Endothelial cell of umbilical vein (primary cell): ENCODE measurements around the gene TOM1. TPM values are rescaled to one million over a fixed set of nuclear protein-coding genes. Genes with fewer than 3 reads are reported as not detected.

Experiments
- BruUV-seq: library from RNA; stranded (reverse); fragments of 400-500 nt; replicated peaks from 2 replicates; lab custom pipeline; 2021; lab: Mats Ljungman, UMichigan
- CTCF ChIA-PET: fragments of 300-600, 350-600 bp; sonication (Branson Sonifier 250); formaldehyde crosslinking; loops from one replicate; lab custom pipeline; 2021; ENCODE audit warnings: antibody characterized with exemption, inconsistent platforms; lab: Charles Lee
- POLR2A ChIA-PET: fragments of 300-600, 350-600 bp; sonication (Branson Sonifier 250); formaldehyde crosslinking; loops from one replicate; lab custom pipeline; 2021; ENCODE audit warnings: antibody characterized with exemption, inconsistent platforms; lab: Charles Lee
- DNase-seq: peaks from one replicate; pipeline ENCODE4 v3.0.0-alpha.2; 2011; ENCODE audit warnings: low read depth, low spot score
- FAIRE-seq: peaks from 2 replicates; lab custom pipeline; 2011; peaks lifted over from hg19 to GRCh38; lab: Jason Lieb, UNC
- H2AFZ ChIP-seq: 2 replicates; pipeline ENCODE4 v1.6.0; 2012; ENCODE audit warnings: low read depth, low read length, control low read depth, inconsistent platforms
- H3K27ac ChIP-seq: 2 replicates; pipeline ENCODE4 v1.5.1; 2011; ENCODE audit warnings: low read depth, mild to moderate bottlenecking, control low read depth, low read length, moderate library complexity; ENCODE audit not compliant: insufficient read depth
- H3K27me3 ChIP-seq, 2 experiments: 2 replicates each; pipeline versions ENCODE4 v1.6.0 to v1.6.1; 2011; ENCODE audit warnings: low read length in 2 of 2, mixed read lengths in 1 of 2; ENCODE audit not compliant: control insufficient read depth in 2 of 2, insufficient read depth in 2 of 2
- H3K36me3 ChIP-seq, 2 experiments: 2 replicates in 1 of 2; 3 replicates in 1 of 2; pipeline ENCODE4 v1.5.1; 2011; ENCODE audit warnings: low read length in 2 of 2, mild to moderate bottlenecking in 1 of 2, moderate library complexity in 1 of 2; ENCODE audit not compliant: control insufficient read depth in 2 of 2, insufficient read depth in 2 of 2; ENCODE audit errors: extremely low read depth in 1 of 2
- H3K4me1 ChIP-seq: 3 replicates; pipeline ENCODE4 v1.5.1; 2011; ENCODE audit warnings: mild to moderate bottlenecking, low read length; ENCODE audit not compliant: control insufficient read depth, insufficient read depth; ENCODE audit errors: extremely low read depth
- H3K4me2 ChIP-seq: 2 replicates; pipeline ENCODE4 v1.6.1; 2011; ENCODE audit warnings: low read length, control low read depth, mixed read lengths; ENCODE audit not compliant: insufficient read depth
- H3K4me3 ChIP-seq, 3 experiments: fragments of 200-600 bp in 1 of 3; sonication (generic), shearing (Covaris generic) in 1 of 3; replicated peaks in 1 of 3; 2 replicates each; pipeline ENCODE4 v1.5.1; 2011 to 2016; ENCODE audit warnings: control low read depth in 3 of 3, low read length in 3 of 3, mild to moderate bottlenecking in 2 of 3, inconsistent platforms in 1 of 3, low read depth in 1 of 3, moderate library complexity in 1 of 3; ENCODE audit not compliant: insufficient read depth in 1 of 3
- H3K79me2 ChIP-seq: 2 replicates; pipeline ENCODE4 v1.6.0; 2012; ENCODE audit warnings: low read length, inconsistent platforms; ENCODE audit not compliant: control insufficient read depth, insufficient read depth
- H3K9ac ChIP-seq: replicated peaks from 2 replicates; pipeline ENCODE3; 2011; ENCODE audit warnings: low read length, control low read depth; ENCODE audit not compliant: insufficient read depth; ENCODE audit errors: extremely low read depth
- H3K9me1 ChIP-seq: replicated peaks from 3 replicates; pipeline ENCODE4 v1.6.0; 2011; ENCODE audit warnings: mild to moderate bottlenecking, low read length; ENCODE audit not compliant: control insufficient read depth, insufficient read depth; ENCODE audit errors: extremely low read depth
- H3K9me3 ChIP-seq: replicated peaks from 2 replicates; pipeline ENCODE4 v1.5.1; 2012; ENCODE audit warnings: low read length, inconsistent platforms; ENCODE audit not compliant: control insufficient read depth, insufficient read depth
- H4K20me1 ChIP-seq: replicated peaks from 2 replicates; pipeline ENCODE3; 2011; ENCODE audit warnings: mild to moderate bottlenecking, low read length; ENCODE audit not compliant: control insufficient read depth, insufficient read depth; ENCODE audit errors: extremely low read depth
- EZH2 ChIP-seq: IDR thresholded peaks from 2 replicates; pipeline ENCODE4 v1.6.1; 2012; ENCODE audit warnings: borderline replicate concordance, low read depth, mild to moderate bottlenecking, moderate library complexity, low read length, inconsistent platforms; ENCODE audit not compliant: severe bottlenecking
- FOS ChIP-seq: IDR thresholded peaks from 2 replicates; pipeline ENCODE4 v1.6.1; 2011; ENCODE audit warnings: mild to moderate bottlenecking, low read length, moderate library complexity, borderline replicate concordance; ENCODE audit not compliant: insufficient read depth
- GATA2 ChIP-seq: IDR thresholded peaks from 2 replicates; pipeline ENCODE4 v1.7.0; 2011; ENCODE audit warnings: low read depth, mild to moderate bottlenecking, moderate library complexity, mixed read lengths, low read length; ENCODE audit not compliant: insufficient read length, insufficient read depth
- JUN ChIP-seq: IDR thresholded peaks from 2 replicates; pipeline ENCODE4 v1.6.1; 2011; ENCODE audit warnings: borderline replicate concordance, low read depth; ENCODE audit not compliant: insufficient read length, insufficient read depth
- MYC ChIP-seq: IDR thresholded peaks from one replicate; pipeline ENCODE4 v1.6.1; 2011; ENCODE audit warnings: mild to moderate bottlenecking, low read depth, low read length
- POLR2A ChIP-seq: IDR thresholded peaks from 2 replicates; pipeline ENCODE4 v1.6.1; 2012; ENCODE audit warnings: low read depth, mild to moderate bottlenecking, control low read depth, low read length
- POLR2AphosphoS5 ChIP-seq: IDR thresholded peaks from 2 replicates; pipeline ENCODE4 v1.6.1; 2012; ENCODE audit warnings: low read depth, mild to moderate bottlenecking, control low read depth, low read length, moderate library complexity; ENCODE audit not compliant: insufficient read depth
- dilution Hi-C: fragments of 300-500 bp; cut with MboI; formaldehyde crosslinking; loops from one replicate; pipeline ENCODE4 v1.15.0; 2019; ENCODE audit warnings: low sequenced_read_pairs; ENCODE audit not compliant: extremely low pct_ligation_motif_present
- intact Hi-C: fragments of 100-400 bp; cut with micrococcal nuclease; formaldehyde crosslinking; loops from one replicate; pipeline ENCODE4 v1.10.0; 2022
- polyA plus RNA-seq, 4 experiments: library from polyadenylated mRNA; depleted of rRNA in 3 of 4; stranded (reverse) in 3 of 4; unstranded in 1 of 4; fragments of >200 nt; gene quantifications; 2 replicates each; pipeline versions ENCODE4 v1.2.1 to v1.2.3, GENCODE V29; 2011 to 2012; ENCODE audit warnings: missing spikeins in 1 of 4
- total RNA-seq: library from RNA; stranded (reverse); gene quantifications from 2 replicates; pipeline ENCODE4 v1.2.3, GENCODE V29; 2021
- TF ChIP-seq, protein P1 (sequence below): IDR thresholded peaks from 2 replicates; pipeline ENCODE4 v1.6.1; 2011; ENCODE audit not compliant: insufficient read depth, insufficient read length
- TF ChIP-seq, protein P2 (sequence below), 2 donors: IDR thresholded peaks; 1 replicate in 1 of 2; 2 replicates in 1 of 2; pipeline ENCODE4 v1.5.1; 2011; ENCODE audit warnings: low read length in 2 of 2, mild to moderate bottlenecking in 2 of 2, moderate library complexity in 2 of 2, control low read depth in 1 of 2, inconsistent platforms in 1 of 2, low read depth in 1 of 2; ENCODE audit not compliant: insufficient read depth in 1 of 2; ENCODE audit errors: extremely low read depth in 1 of 2

TOM1 gene
- total and polyA plus RNA-seq, 2 donors (not counting 3 experiments of a cell fraction or from before 2014, with no cell fraction given) = 36.4 to 74.4 TPM

DNA sequence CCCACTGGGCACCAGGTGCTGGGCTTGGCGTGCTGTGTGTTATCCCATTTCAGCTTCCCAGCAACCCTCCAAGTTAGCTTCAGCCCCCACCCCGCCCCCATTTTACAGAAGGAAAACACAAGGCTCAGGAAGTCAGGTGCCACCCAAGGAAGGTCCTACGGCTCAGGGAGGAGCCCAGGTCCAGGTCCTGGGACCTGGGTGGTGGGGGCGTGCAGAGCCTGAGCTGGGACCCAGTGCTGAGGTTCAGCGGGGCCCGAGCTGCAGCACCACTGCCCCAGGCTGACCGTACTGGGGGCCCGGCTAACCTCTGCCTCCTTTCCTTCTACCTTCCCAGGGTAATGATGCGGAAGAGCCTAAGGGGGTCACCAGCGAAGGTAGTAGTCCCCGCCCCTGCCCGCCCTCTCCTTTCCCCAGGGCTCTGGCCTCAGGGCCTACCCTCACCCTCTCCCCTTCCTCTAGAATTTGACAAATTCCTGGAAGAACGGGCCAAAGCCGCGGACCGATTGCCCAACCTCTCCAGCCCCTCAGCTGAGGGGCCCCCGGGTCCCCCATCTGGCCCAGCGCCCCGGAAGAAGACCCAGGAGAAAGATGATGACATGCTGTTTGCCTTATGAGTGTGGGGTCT lies 47.0 kb downstream of the TOM1 start:
- no peak for FAIRE-seq

GRCh38 chr22:35347462-35347861 lies 47.8 kb downstream of the TOM1 start:
- POLR2A ChIA-PET = no interaction called here
- H2AFZ ChIP-seq = no peak overlapping the region
- no peaks in the 10 kb centered on the region for H3K27me3 ChIP-seq
- H3K4me1 ChIP-seq = peaks cover 8% of the 10 kb centered on the region
- intact Hi-C loops = no loop called here
- TF ChIP-seq POLR2AphosphoS5 = no peak
- no peak for TF ChIP-seq JUN
- TF ChIP-seq, protein P1, sequence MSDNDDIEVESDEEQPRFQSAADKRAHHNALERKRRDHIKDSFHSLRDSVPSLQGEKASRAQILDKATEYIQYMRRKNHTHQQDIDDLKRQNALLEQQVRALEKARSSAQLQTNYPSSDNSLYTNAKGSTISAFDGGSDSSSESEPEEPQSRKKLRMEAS = no peak
- TF ChIP-seq, protein P2, sequence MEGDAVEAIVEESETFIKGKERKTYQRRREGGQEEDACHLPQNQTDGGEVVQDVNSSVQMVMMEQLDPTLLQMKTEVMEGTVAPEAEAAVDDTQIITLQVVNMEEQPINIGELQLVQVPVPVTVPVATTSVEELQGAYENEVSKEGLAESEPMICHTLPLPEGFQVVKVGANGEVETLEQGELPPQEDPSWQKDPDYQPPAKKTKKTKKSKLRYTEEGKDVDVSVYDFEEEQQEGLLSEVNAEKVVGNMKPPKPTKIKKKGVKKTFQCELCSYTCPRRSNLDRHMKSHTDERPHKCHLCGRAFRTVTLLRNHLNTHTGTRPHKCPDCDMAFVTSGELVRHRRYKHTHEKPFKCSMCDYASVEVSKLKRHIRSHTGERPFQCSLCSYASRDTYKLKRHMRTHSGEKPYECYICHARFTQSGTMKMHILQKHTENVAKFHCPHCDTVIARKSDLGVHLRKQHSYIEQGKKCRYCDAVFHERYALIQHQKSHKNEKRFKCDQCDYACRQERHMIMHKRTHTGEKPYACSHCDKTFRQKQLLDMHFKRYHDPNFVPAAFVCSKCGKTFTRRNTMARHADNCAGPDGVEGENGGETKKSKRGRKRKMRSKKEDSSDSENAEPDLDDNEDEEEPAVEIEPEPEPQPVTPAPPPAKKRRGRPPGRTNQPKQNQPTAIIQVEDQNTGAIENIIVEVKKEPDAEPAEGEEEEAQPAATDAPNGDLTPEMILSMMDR (IDR thresholded peaks at IDR 0.05; ENCODE audit: extremely low read depth in 1 of 2, insufficient read depth in 1 of 2, low read depth in 1 of 2, low read length in 2 of 2) = no peak
- TF ChIP-seq FOS = no peak
- TF ChIP-seq MYC = no peak
- TF ChIP-seq POLR2A = no peak
- no peak for TF ChIP-seq GATA2
- no peak for TF ChIP-seq EZH2
- H3K4me3 ChIP-seq = no peak overlapping the region
- no peak for FAIRE-seq
- H3K27ac ChIP-seq = no peak overlapping the region
- no peak for DNase-seq
- H4K20me1 ChIP-seq = no peaks in the 10 kb centered on the region
- CTCF ChIA-PET = no interaction called here
- H3K9ac ChIP-seq = no peak overlapping the region
- H3K79me2 ChIP-seq = no peaks in the 10 kb centered on the region
- H3K9me3 ChIP-seq = no peaks in the 10 kb centered on the region
- peaks cover 0 to 10% of the 10 kb centered on the region in 2 experiments for H3K36me3 ChIP-seq
- dilution Hi-C loops = no loop called here
- H3K4me2 ChIP-seq = no peak overlapping the region
- no peaks in the 10 kb centered on the region for H3K9me1 ChIP-seq
- BruUV-seq = no TSS peak

More for the DNA sequence above, 47.0 kb downstream of the TOM1 start:
- H3K27ac ChIP-seq = no peak overlapping the region
- no peaks in the 10 kb centered on the region for H4K20me1 ChIP-seq
- BruUV-seq = no TSS peak
- no peaks in the 10 kb centered on the region for H3K27me3 ChIP-seq
- TF ChIP-seq, protein P1 = no peak
- no peak for TF ChIP-seq POLR2AphosphoS5
- TF ChIP-seq MYC = no peak
- no peak for TF ChIP-seq POLR2A
- H3K36me3 ChIP-seq = peaks cover 0 to 10% of the 10 kb centered on the region in 2 experiments
- dilution Hi-C loops = no loop called here
- no peak for DNase-seq
- ChIA-PET POLR2A (no interaction called here), CTCF (no interaction called here)
- H3K9me3 ChIP-seq = no peaks in the 10 kb centered on the region
- no peaks in the 10 kb centered on the region for H3K9me1 ChIP-seq
- peaks cover 6% of the 10 kb centered on the region for H3K4me1 ChIP-seq
- intact Hi-C loops = no loop called here
- no peak overlapping the region for H2AFZ ChIP-seq
- H3K9ac ChIP-seq = no peak overlapping the region
- no peak overlapping the region for H3K4me3 ChIP-seq
- H3K4me2 ChIP-seq = no peak overlapping the region
- H3K79me2 ChIP-seq = no peaks in the 10 kb centered on the region
